HCT116 (cell line): ENCODE measurements around the gene AP2A1. TPM values are rescaled to one million over a fixed set of nuclear protein-coding genes. Genes with fewer than 3 reads are reported as not detected.
A peak's percentile ranks its signal among the peaks of the same experiment; 100 is the strongest.

Experiments
- ATAC-seq: fragments of 200-7000 bp; cut with Tn5 transposase; 2 replicates; pipeline ENCODE4 v1.9.1; 2020; ENCODE audit warnings: mild to moderate bottlenecking, moderate library complexity
- BruUV-seq: library from RNA; stranded (reverse); fragments of 400-500 nt; replicated peaks from 2 replicates; lab custom pipeline; 2021; lab: Mats Ljungman, UMichigan
- CTCF ChIA-PET: fragments of 300-600 bp; sonication (Branson Sonifier 250); formaldehyde crosslinking; loops from one replicate; lab custom pipeline; 2021; ENCODE audit warnings: antibody characterized with exemption; lab: Charles Lee
- POLR2A ChIA-PET: fragments of 300-600, 350-600 bp; sonication (Branson Sonifier 250); formaldehyde crosslinking; loops from one replicate; lab custom pipeline; 2021; ENCODE audit warnings: antibody characterized with exemption; lab: Charles Lee
- RAD21 ChIA-PET, 2 experiments: fragments of 300-600 bp; sonication (Branson Sonifier 250); formaldehyde crosslinking; loops; one replicate each; lab custom pipeline; 2023; ENCODE audit warnings: low total read pairs in 2 of 2; ENCODE audit not compliant: uncharacterized antibody in 2 of 2, unreplicated experiment in 2 of 2, low non-redundant PET in 1 of 2; lab: Charles Lee
- DNase-seq: peaks from one replicate; pipeline ENCODE4 v3.0.0-alpha.2; 2010; ENCODE audit warnings: low read depth, low spot score
- H2AFZ ChIP-seq: fragments of 200-600 bp; shearing (Covaris generic), sonication (generic); 2 replicates; pipeline ENCODE4 v1.6.1; 2017; ENCODE audit warnings: low read depth, mixed run types, mixed read lengths, antibody characterized with exemption, low read length; ENCODE audit not compliant: poor library complexity, severe bottlenecking
- H3K27ac ChIP-seq: 2 replicates; pipeline ENCODE4 v1.5.1; 2012; ENCODE audit warnings: low read depth, low read length
- H3K27me3 ChIP-seq: fragments of 200-600 bp; sonication (generic); 2 replicates; pipeline ENCODE4 v1.6.1; 2016; ENCODE audit warnings: mixed run types, low read length, mixed read lengths; ENCODE audit not compliant: insufficient read depth
- H3K36me3 ChIP-seq, 2 experiments: fragments of 200-500 bp in 1 of 2; fragments of 200-600 bp in 1 of 2; sonication (Bioruptor generic) in 1 of 2; sonication (generic) in 1 of 2; 2 replicates each; pipeline versions ENCODE4 v1.5.1 to v1.6.1; 2014 to 2016; ENCODE audit warnings: low read length in 2 of 2, inconsistent platforms in 1 of 2, mixed read lengths in 1 of 2, mixed run types in 1 of 2; ENCODE audit not compliant: insufficient read depth in 2 of 2, control insufficient read depth in 1 of 2
- H3K4me1 ChIP-seq, 2 experiments: fragments of 200-600 bp in 1 of 2; sonication (generic) in 1 of 2; 2 replicates each; pipeline versions ENCODE4 v1.5.1 to v1.6.1; 2012 to 2017; ENCODE audit warnings: low read length in 2 of 2, inconsistent platforms in 1 of 2, mild to moderate bottlenecking in 1 of 2, mixed read lengths in 1 of 2, mixed run types in 1 of 2, moderate library complexity in 1 of 2; ENCODE audit not compliant: insufficient read depth in 2 of 2, control insufficient read depth in 1 of 2
- H3K4me2 ChIP-seq: fragments of 200-600 bp; sonication (generic); 2 replicates; pipeline ENCODE4 v1.6.1; 2017; ENCODE audit warnings: mixed run types, low read length, mixed read lengths
- H3K4me3 ChIP-seq, 2 experiments: fragments of 200-600 bp in 1 of 2; sonication (generic) in 1 of 2; replicated peaks in 1 of 2; 2 replicates each; pipeline ENCODE4 v1.5.1; 2011 to 2016; ENCODE audit warnings: low read length in 2 of 2, control low read depth in 1 of 2, low read depth in 1 of 2, mild to moderate bottlenecking in 1 of 2, mixed read lengths in 1 of 2, mixed run types in 1 of 2
- H3K79me2 ChIP-seq: fragments of 200-600 bp; sonication (generic); 2 replicates; pipeline ENCODE4 v1.6.1; 2017; ENCODE audit warnings: mild to moderate bottlenecking, mixed run types, low read length, moderate library complexity, mixed read lengths; ENCODE audit not compliant: insufficient read depth
- H3K9ac ChIP-seq: fragments of 200-600 bp; sonication (generic); 2 replicates; pipeline ENCODE4 v1.6.1; 2016; ENCODE audit warnings: low read length, mixed read lengths
- H3K9me2 ChIP-seq: fragments of 200-600 bp; sonication (generic), shearing (Covaris generic); 2 replicates; pipeline ENCODE4 v1.6.1; 2017; ENCODE audit warnings: mixed run types, mild to moderate bottlenecking, moderate library complexity; ENCODE audit not compliant: insufficient read depth
- H3K9me3 ChIP-seq, 2 experiments: fragments of 200-500 bp in 1 of 2; fragments of 200-600 bp in 1 of 2; sonication (Bioruptor generic) in 1 of 2; sonication (generic) in 1 of 2; 2 replicates each; pipeline ENCODE4 v1.6.1; 2014 to 2017; ENCODE audit warnings: low read length in 2 of 2, mixed read lengths in 2 of 2, inconsistent platforms in 1 of 2, low read depth in 1 of 2, mild to moderate bottlenecking in 1 of 2, mixed run types in 1 of 2, moderate library complexity in 1 of 2; ENCODE audit not compliant: control insufficient read depth in 1 of 2, insufficient read depth in 1 of 2
- H4K20me1 ChIP-seq: fragments of 200-600 bp; sonication (generic), shearing (Covaris generic); 2 replicates; pipeline ENCODE4 v1.6.1; 2017; ENCODE audit warnings: mixed run types, mild to moderate bottlenecking, moderate library complexity; ENCODE audit not compliant: insufficient read depth
- CBX3 ChIP-seq: IDR thresholded peaks from 2 replicates; pipeline ENCODE4 v1.6.1; 2012; ENCODE audit warnings: low read depth
- ELF1 ChIP-seq: IDR thresholded peaks from 2 replicates; pipeline ENCODE4 v1.6.1; 2012; ENCODE audit warnings: low read depth, borderline replicate concordance
- EZH2 ChIP-seq: fragments of 200-600 bp; sonication (generic); IDR thresholded peaks from 2 replicates; pipeline ENCODE4 v1.6.1; 2017; ENCODE audit warnings: antibody characterized with exemption, mixed run types
- FOSL1 ChIP-seq: IDR thresholded peaks from 2 replicates; pipeline ENCODE4 v1.6.1; 2012; ENCODE audit warnings: low read depth
- JUND ChIP-seq: IDR thresholded peaks from 2 replicates; pipeline ENCODE4 v1.6.1; 2012
- POLR2AphosphoS5 ChIP-seq: IDR thresholded peaks from 2 replicates; pipeline ENCODE4 v1.6.1; 2011; ENCODE audit warnings: mild to moderate bottlenecking, low read depth, low read length, moderate library complexity
- RAD21 ChIP-seq: IDR thresholded peaks from 2 replicates; pipeline ENCODE4 v1.6.1; 2012; ENCODE audit warnings: low read depth, mild to moderate bottlenecking
- SRF ChIP-seq: IDR thresholded peaks from 2 replicates; pipeline ENCODE4 v1.6.1; 2012; ENCODE audit warnings: low read depth
- YY1 ChIP-seq: IDR thresholded peaks from 2 replicates; pipeline ENCODE4 v1.6.1; 2011; ENCODE audit warnings: low read length, low read depth, moderate library complexity, mild to moderate bottlenecking; ENCODE audit not compliant: insufficient replicate concordance; ENCODE audit errors: extremely low read depth
- ZNF274 ChIP-seq: fragments of 200-500 bp; sonication (Bioruptor generic); IDR thresholded peaks from 2 replicates; pipeline ENCODE4 v1.6.1; 2014; ENCODE audit warnings: mild to moderate bottlenecking, low read depth, low read length, inconsistent platforms
- intact Hi-C: fragments of 100-400 bp; cut with micrococcal nuclease; formaldehyde crosslinking; loops from 2 replicates; pipeline ENCODE4 v1.10.0; 2022
- total RNA-seq: library from RNA; stranded (reverse); gene quantifications from one replicate; pipeline ENCODE4 v1.2.1, GENCODE V29; 2021; ENCODE audit not compliant: unreplicated experiment
- TF ChIP-seq, protein P1 (sequence below), 3 experiments: fragments of 200-600 bp in 1 of 3; sonication (generic) in 1 of 3; IDR thresholded peaks in 2 of 3; conservative IDR thresholded peaks in 1 of 3; 2 replicates each; pipeline ENCODE4 v1.5.1; 2012 to 2017; ENCODE audit warnings: low read depth in 2 of 3, low read length in 2 of 3, antibody characterized with exemption in 1 of 3, borderline replicate concordance in 1 of 3, control low read depth in 1 of 3, mild to moderate bottlenecking in 1 of 3, mixed read lengths in 1 of 3, mixed run types in 1 of 3, moderate library complexity in 1 of 3; ENCODE audit not compliant: insufficient read depth in 1 of 3

Gene AP2A1
- total RNA-seq, 1 experiment from 2014 or later, result 102 TPM

DNA sequence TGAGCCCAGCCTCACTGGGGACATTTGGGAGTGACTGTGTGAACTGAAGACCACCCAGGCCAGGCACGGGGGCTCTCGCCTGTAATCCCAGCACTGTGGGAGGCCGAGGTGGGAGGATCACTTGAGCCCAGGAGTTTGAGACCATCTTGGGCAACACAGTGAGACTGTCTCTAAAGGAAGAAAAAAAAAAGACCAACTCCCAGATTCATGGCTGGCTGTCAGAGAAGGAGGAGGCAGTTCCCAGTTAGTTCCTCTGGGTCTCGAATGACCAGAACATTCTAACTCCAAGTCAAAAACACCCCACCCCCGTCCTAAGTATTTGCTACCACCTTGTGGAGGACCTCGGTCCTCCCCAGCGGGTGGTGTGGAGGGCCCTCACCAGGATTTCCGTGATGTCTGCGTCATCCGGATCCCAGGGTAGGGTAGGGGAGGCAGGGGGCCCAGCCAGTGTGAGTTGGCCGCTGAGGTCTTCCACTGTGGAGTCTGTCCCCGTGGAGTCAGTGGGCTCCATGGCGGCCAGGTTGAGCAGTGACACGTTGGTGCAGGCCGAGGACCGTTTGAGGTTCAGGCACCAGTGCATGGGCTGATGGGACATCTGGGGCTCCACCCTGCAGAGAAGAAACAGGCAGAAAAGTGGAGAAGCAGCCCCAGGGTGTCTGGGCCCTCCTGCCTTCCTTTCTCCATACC, 5.0 kb upstream of the AP2A1 start:
- Histone ChIP-seq H3K79me2 (no peaks in the 10 kb centered on the region), H3K36me3 (no peaks in the 10 kb centered on the region), H3K27ac (no peak overlapping the region), H3K9ac (no peak overlapping the region), H4K20me1 (no peaks in the 10 kb centered on the region), H2AFZ (no peak overlapping the region), H3K4me2 (no peak overlapping the region), H3K9me3 (no peaks in the 10 kb centered on the region), H3K27me3 (no peaks in the 10 kb centered on the region), H3K4me3 (no peak overlapping the region), H3K4me1 (peaks cover 12 to 29% of the 10 kb centered on the region in 2 experiments; a peak in 3 of 4 replicates), H3K9me2 (no peaks in the 10 kb centered on the region)
- ChIA-PET POLR2A (no interaction called here), RAD21 (no interaction called here), CTCF (no interaction called here)
- TF ChIP-seq, protein P1, sequence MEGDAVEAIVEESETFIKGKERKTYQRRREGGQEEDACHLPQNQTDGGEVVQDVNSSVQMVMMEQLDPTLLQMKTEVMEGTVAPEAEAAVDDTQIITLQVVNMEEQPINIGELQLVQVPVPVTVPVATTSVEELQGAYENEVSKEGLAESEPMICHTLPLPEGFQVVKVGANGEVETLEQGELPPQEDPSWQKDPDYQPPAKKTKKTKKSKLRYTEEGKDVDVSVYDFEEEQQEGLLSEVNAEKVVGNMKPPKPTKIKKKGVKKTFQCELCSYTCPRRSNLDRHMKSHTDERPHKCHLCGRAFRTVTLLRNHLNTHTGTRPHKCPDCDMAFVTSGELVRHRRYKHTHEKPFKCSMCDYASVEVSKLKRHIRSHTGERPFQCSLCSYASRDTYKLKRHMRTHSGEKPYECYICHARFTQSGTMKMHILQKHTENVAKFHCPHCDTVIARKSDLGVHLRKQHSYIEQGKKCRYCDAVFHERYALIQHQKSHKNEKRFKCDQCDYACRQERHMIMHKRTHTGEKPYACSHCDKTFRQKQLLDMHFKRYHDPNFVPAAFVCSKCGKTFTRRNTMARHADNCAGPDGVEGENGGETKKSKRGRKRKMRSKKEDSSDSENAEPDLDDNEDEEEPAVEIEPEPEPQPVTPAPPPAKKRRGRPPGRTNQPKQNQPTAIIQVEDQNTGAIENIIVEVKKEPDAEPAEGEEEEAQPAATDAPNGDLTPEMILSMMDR (IDR thresholded peaks at IDR 0.05 in 2 of 3, conservative IDR thresholded peaks at IDR 0.05 in 1 of 3; ENCODE audit: borderline replicate concordance in 1 of 3, insufficient read depth in 1 of 3, low read depth in 2 of 3, low read length in 2 of 3), result peak in 1 of 3 experiments; percentile 36; a peak in 2 of 6 replicates
- no peak for TF ChIP-seq FOSL1
- BruUV-seq, result no TSS peak
- intact Hi-C loops, result no loop called here
- DNase-seq (no peak), ATAC-seq (no peak)

DNA sequence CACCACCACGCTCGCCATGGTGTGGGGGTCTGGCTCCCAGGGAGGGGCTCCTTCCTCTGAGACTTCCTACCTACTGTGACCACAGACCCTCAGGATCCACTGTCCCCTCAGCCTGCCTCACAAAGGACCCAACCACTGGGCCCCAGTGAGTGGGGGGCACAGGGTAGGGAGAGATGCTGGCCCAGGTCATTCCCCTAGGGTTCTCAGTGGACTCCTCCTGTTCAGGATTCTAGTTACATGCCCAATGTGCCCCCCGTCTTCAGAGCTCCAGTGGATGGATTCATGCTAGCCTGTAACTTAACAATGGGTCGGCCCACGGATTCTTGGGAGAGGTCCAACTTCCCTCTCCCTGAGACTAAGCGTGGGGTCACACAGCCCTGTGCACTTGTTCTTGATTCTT, 3.6 kb upstream of the AP2A1 start, which contains the start of gene TSKS:
Gene TSKS (minus strand): TSS at position 77 of the 400 bp plus-strand sequence. CDS start 59 bp downstream, at position 18.
- ATAC-seq, result no peak
- DNase-seq, result no peak
- H3K4me3 ChIP-seq, result no peak within 1 kb of the TSS
- no peak for TF ChIP-seq JUND
- no peak for TF ChIP-seq ZNF274
- TF ChIP-seq SRF, result no peak
- no peak for TF ChIP-seq POLR2AphosphoS5
- no peak for TF ChIP-seq ELF1
- no peak for TF ChIP-seq YY1
- no peak for TF ChIP-seq RAD21
- TF ChIP-seq CBX3, result no peak
- TF ChIP-seq EZH2, result no peak
- H3K27me3 ChIP-seq, result no peaks in the 10 kb centered on the region
- H3K36me3 ChIP-seq, result no peaks in the 10 kb centered on the region
- H3K27ac ChIP-seq, result no peak within 1 kb of the TSS
- no peaks in the 10 kb centered on the region for H4K20me1 ChIP-seq
- H3K9me2 ChIP-seq, result no peaks in the 10 kb centered on the region
- ChIA-PET RAD21 (no interaction called here), POLR2A (no interaction called here), CTCF (no interaction called here)
- no peaks in the 10 kb centered on the region for H3K9me3 ChIP-seq
- H2AFZ ChIP-seq, result no peak within 1 kb of the TSS
- peaks cover 18 to 37% of the 10 kb centered on the region in 2 experiments for H3K4me1 ChIP-seq
- intact Hi-C loops, result no loop called here
- BruUV-seq, result no TSS peak
- H3K9ac ChIP-seq, result no peak within 1 kb of the TSS
- no peak within 1 kb of the TSS for H3K4me2 ChIP-seq
- H3K79me2 ChIP-seq, result peaks cover 12% of the 10 kb centered on the region
